Hypothalamus (tissue), 51 donors: ENCODE data around the gene IFI35.

Experiments
- DNase-seq, 51 donors: peaks; one replicate each; lab custom pipeline; 2025; lab: John Stamatoyannopoulos, UW

The IFI35 gene

DNA sequence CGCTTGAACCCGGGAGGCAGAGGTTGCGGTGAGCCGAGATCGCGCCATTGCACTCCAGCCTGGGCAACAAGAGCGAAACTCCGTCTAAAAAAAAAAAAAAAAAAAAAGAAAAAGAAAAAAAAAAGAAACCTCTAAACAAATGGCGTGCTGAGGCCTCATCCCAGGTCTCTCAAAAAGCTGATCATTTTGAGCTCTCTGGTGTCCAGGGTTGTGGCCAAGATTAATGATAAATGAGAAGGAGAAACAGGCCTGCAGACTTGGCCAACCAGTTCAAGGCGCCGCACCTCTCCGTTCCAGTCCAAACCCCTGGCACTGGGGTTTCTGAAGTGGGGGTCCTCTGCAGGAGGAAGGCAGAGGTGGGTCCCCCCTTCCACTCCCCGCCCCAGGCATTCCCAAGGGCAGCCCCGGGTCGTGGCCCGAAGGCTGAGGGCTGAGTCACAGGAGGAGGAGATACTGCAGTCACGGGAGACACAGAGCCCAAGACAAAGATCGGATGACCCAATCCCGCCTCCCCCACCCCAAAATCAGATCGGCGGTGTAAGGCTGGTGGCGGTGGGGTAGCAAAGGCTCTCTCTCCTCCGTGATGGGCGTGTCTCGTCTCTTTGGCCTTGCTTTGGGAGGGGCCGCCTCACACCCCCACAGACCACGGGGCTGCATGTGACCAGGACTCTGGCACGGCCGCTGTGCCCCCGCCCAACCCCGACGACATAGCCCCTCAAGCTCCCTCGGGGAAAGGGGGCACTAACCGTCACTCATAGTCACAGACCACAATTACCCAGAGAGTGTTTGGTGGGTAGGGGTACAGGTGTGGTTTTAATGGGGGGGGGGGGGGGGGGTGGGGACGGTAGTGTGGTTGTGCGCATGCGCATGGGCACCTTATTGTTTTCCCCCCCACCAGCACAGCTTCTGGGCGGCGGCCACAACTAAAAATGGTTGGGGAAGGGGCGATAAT, 14.5 kb downstream of the IFI35 start:
- DNase-seq: peak in 35 of 51 donors; percentile 20 to 75 (median 56)

GRCh38 chr17:43021741-43022512, 15.3 kb downstream of the IFI35 start, which contains the start of gene VAT1:
Gene VAT1 (minus strand): TSS chr17:43022385. CDS start chr17:43022322, 63 bp downstream.
- DNase-seq: peak in 49 of 51 donors; percentile 16 to 79 (median 56)

- DNase-seq: peak in 50 of 51 donors; percentile 26 to 93 (median 81)
These were observed 18.1 kb downstream of the IFI35 start, which contains the start of gene RND2 for GRCh38 chr17:43024407-43025289. Gene RND2 (plus strand): TSS chr17:43025231. CDS start chr17:43025348, 117 bp downstream.

GRCh38 chr17:43025290-43025657, 18.7 kb downstream of the IFI35 start:
- peak in 1 of 51 donors; percentile 41 for DNase-seq

GRCh38 chr17:43025766-43026537, 19.4 kb downstream of the IFI35 start:
- DNase-seq: peak in 2 of 51 donors; percentile 33 to 40

DNA sequence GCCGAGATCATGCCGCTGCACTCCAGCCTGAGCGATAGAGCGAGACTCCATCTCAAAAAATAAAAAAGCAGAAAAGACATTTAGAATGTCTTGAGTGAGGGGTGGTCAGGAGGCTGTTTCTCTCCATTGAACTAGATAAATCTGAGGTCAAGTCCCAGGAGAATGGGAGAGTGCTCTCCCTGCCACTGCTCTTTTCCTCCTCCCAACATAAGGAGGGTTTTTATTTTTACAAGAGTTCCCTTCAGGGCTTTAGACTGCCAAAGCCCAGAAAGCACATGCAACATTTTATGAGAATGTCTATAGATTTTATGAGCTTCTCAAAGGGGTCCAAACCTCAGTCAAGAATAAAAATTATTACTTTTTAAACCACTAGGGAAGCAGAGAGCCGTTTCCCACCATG, 20.0 kb downstream of the IFI35 start:
- DNase-seq: no peak

- no peak for DNase-seq
These were observed 20.8 kb downstream of the IFI35 start for GRCh38 chr17:43027091-43028032.

DNA sequence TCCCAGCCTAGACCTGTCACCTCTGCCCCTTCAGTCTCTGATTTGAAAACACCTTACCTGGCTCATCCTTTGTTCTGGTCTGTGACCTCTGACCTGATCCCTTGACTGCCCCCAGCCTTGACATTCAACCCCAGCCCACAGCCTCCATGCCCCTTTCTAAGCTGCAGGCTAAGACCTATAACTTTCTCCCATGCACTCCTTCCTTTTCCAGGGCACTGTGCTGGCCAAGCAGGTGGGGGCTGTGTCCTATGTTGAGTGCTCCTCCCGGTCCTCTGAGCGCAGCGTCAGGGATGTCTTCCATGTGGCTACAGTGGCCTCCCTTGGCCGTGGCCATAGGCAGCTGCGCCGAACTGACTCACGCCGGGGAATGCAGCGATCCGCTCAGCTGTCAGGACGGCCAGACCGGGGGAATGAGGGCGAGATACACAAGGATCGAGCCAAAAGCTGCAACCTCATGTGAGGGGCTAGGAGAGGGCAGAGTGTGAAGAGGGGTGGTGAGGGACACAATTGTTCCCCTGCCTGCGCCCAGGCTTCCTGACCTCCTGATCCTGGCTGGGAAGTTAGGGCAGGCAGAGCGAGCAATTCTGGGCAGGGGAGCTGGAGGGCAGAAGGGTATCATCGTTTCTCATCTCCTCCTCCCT, 21.8 kb downstream of the IFI35 start:
- no peak for DNase-seq

GRCh38 chr17:43030137-43030767, 23.7 kb downstream of the IFI35 start:
- DNase-seq: peak in 26 of 51 donors; percentile 8 to 64 (median 31)

- no peak for DNase-seq
These were observed 25.1 kb downstream of the IFI35 start for GRCh38 chr17:43031666-43032065.

- DNase-seq: peak in 18 of 51 donors; percentile 8 to 60 (median 28)
These were observed 27.6 kb downstream of the IFI35 start for GRCh38 chr17:43033948-43034881.

DNA sequence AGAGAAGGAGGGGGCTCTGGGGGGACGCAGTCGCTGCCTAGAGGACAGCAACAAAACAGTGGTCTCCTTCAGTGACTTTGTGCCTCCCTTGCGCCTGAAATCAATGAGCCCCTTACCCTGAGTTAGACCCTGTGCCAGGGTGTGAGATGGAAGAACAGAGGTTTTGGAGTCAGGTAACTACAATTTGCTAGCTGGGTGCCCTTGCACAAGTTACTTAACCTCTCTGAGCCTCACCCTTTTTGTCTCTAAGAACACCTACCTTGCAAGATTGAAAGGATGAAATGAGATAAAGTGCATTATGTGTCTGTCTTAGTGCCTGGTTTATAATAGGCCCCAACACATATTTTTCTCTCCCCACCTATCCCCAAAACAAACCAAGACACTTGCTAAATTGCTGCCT, 28.3 kb downstream of the IFI35 start:
- DNase-seq: no peak

DNA sequence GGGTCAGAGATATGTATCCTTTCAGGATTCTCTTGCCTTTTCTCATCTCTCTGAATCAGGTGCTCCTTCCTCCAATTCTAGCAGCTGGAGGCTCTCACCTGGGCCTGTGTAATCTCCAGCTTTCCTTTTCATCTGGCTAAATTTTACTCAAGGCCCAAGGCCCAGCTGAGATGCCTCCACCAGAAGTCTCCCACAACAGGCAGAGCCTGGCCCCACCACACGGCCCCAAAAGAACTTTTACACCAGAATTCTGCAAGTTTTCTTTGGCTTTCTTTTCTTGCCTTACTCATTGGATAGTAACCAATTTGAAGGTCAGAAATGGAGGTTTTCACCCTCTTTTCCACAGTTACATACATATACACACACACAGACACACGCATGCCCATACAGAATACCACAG, 33.1 kb downstream of the IFI35 start:
- DNase-seq: no peak

DNA sequence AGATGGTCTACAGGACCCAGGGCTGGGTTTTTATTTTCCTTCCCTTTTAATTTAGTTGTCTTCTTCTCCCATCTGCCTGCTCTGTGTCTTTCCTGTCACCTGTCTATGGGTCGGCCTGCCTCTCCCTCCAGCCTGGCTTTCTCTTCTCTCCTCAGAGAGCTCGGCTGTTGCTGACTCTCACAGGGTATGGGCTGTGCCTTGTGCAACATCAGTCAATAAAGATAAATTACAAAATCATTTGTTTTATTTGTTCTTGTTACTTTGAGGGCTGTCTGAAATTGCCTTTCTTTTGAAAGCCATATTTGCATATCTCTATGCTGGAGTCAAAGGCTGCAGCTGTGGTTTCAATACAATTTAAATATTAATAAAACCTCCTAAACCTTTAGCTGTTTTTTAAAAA, 34.1 kb downstream of the IFI35 start:
- no peak for DNase-seq

DNA sequence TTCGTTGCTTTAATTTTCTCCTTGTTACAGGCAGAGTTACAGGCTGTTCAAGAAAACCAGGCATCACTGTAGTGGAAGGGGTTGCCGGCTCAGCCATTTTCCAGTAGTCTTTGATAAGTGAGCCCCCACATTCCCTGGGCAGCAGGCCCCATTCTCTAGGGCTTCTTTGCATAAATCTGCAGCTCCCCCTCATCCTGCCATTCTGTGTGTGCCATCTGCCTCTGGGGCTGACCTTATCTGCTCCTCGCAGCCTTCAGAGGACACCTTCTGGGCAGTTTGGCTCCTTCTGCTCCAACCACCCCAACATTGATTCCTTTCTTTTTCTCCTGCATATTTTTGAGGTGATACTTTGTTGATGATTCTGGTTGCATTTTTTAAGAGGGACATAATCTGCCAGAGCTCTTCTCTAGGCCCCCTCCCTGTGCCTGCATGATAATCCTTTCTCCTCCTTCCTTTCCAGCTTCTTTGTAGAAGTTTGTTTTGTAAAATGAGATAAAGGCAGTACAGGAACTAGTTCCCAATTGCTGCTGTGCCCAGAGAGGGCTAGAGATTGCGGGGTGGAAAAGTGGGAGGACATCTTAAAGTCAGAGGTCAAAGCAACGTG, 35.5 kb downstream of the IFI35 start:
- no peak for DNase-seq

GRCh38 chr17:43043307-43043706, 36.7 kb downstream of the IFI35 start:
- DNase-seq: no peak
